Cardiac muscle cell (in vitro differentiated cells and primary cell): Measurements from ENCODE around the gene IPP. TPM values are rescaled to one million over a fixed set of nuclear protein-coding genes. Genes with fewer than 3 reads are reported as not detected.
"Not testable (repeated sequence)": the region's sequence is repeated elsewhere in the genome, so short reads cannot be mapped to it uniquely, and the experiment has no call there.

Experiments
- DNase-seq, 2 donors: peaks; one replicate each; pipeline versions ENCODE4 v3.0.0 to v3.0.0-alpha.2; 2010 to 2017; ENCODE audit warnings: low read depth in 1 of 2, low spot score in 1 of 2
- H3K27ac ChIP-seq: fragments of 200-600 bp; sonication (generic); 2 replicates; pipeline ENCODE4 v1.5.1; 2016
- H3K27me3 ChIP-seq: fragments of 200-600 bp; sonication (generic); 2 replicates; pipeline ENCODE4 v1.6.0; 2016; ENCODE audit warnings: control low read depth
- H3K36me3 ChIP-seq: fragments of 200-600 bp; sonication (generic); 2 replicates; pipeline ENCODE4 v1.5.1; 2016; ENCODE audit warnings: control low read depth
- H3K4me1 ChIP-seq: fragments of 200-600 bp; sonication (generic); 2 replicates; pipeline ENCODE4 v1.8.1; 2017; ENCODE audit warnings: low read depth, mild to moderate bottlenecking, mixed run types
- H3K4me3 ChIP-seq: fragments of 200-600 bp; sonication (generic); 2 replicates; pipeline ENCODE4 v1.5.1; 2016; ENCODE audit warnings: mild to moderate bottlenecking
- H3K9me3 ChIP-seq: fragments of 200-600 bp; sonication (generic); 2 replicates; pipeline ENCODE4 v1.5.1; 2017; ENCODE audit warnings: low read depth, mild to moderate bottlenecking, control low read depth
- polyA plus RNA-seq: library from polyadenylated mRNA; unstranded; fragments of >200 nt; fragmentation: Nextera tagmentation; extraction: Ambion mirVana; gene quantifications from 2 replicates; pipeline ENCODE4 v1.2.1, GENCODE V29; 2016
- total RNA-seq: library from RNA; depleted of rRNA; stranded (reverse); fragments of >200 nt; gene quantifications from 2 replicates; pipeline ENCODE4 v1.2.3, GENCODE V29; 2016
- TF ChIP-seq, protein P1 (sequence below): IDR thresholded peaks from 2 replicates; pipeline ENCODE4 v1.5.1; 2012; ENCODE audit warnings: low read depth, mild to moderate bottlenecking, low read length

IPP gene
- total and polyA plus RNA-seq, 2 experiments from 2014 or later, result 7.3 to 12.1 TPM

DNA sequence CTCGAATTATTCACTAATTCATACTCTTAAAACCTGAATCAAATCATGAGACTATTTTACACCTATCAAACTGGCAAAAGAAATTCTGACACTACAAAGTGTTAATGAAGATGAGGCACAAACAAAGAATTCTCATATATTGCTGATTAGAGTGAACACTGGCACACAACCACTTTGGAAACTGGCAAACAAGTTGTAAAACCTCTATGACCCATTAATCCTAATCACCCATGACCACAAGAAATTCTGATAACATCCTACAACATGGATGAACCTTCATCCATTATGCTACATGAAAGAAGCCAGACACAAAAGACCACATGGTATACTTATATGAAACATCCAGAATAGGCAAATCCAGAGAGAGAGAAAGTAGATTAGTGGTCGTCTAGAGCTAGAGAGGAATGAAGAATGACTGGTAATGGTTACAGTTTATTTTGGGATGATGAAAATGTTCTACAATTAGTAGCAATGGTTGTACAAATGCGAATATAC, 72.7 kb downstream of the IPP start:
- TF ChIP-seq, protein P1, sequence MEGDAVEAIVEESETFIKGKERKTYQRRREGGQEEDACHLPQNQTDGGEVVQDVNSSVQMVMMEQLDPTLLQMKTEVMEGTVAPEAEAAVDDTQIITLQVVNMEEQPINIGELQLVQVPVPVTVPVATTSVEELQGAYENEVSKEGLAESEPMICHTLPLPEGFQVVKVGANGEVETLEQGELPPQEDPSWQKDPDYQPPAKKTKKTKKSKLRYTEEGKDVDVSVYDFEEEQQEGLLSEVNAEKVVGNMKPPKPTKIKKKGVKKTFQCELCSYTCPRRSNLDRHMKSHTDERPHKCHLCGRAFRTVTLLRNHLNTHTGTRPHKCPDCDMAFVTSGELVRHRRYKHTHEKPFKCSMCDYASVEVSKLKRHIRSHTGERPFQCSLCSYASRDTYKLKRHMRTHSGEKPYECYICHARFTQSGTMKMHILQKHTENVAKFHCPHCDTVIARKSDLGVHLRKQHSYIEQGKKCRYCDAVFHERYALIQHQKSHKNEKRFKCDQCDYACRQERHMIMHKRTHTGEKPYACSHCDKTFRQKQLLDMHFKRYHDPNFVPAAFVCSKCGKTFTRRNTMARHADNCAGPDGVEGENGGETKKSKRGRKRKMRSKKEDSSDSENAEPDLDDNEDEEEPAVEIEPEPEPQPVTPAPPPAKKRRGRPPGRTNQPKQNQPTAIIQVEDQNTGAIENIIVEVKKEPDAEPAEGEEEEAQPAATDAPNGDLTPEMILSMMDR, result no peak
- Histone ChIP-seq H3K36me3 (no peaks in the 10 kb centered on the region), H3K4me1 (peaks cover 44% of the 10 kb centered on the region), H3K27me3 (no peaks in the 10 kb centered on the region), H3K27ac (no peak overlapping the region), H3K9me3 (no peaks in the 10 kb centered on the region), H3K4me3 (no peak overlapping the region)
- no peak for DNase-seq

DNA sequence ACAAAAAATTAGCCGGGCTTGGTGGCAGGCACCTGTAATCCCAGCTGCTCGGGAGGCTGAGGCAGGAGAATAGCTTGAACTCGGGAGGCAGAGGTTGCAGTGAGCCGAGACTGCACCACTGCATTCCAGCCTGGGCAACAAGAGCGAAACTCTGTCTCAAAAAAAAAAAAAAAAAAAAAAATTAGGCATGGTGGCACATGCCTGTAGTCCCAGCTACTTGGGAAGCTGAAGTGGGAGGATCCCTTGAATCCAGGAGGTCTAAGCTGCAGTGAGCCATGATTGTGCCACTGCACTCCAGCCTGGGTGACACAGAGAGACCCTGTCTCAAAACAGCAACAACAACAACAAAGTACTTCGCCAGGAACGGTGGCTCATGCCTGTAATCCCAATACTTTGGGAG, 73.9 kb downstream of the IPP start:
- not testable (repeated sequence) for H3K36me3 ChIP-seq, H3K9me3 ChIP-seq, DNase-seq, H3K4me3 ChIP-seq, H3K27ac ChIP-seq, H3K27me3 ChIP-seq
- H3K4me1 ChIP-seq, result peaks cover 34% of the 10 kb centered on the region

DNA sequence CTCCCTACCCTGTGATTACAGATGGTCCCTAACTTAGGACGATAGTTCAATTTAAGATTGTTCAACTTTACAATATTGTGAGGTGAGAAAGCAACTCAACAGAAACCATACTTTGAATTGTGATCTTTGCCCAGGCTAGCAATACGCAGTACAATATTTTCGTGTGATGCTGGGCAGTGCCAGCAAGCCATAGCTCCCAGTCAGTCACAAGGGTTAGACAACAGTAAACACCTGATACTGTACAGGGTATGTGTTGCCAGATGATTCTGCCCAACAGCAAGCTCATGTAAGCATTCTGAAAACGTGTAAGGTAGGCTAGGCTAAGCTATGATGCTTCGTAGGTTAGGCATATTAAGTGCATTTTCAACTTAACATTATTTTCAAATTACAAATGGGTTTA, 76.0 kb downstream of the IPP start:
- Histone ChIP-seq H3K27ac (no peak overlapping the region), H3K27me3 (no peaks in the 10 kb centered on the region), H3K4me1 (peaks cover 17% of the 10 kb centered on the region), H3K9me3 (no peaks in the 10 kb centered on the region), H3K4me3 (no peak overlapping the region), H3K36me3 (no peaks in the 10 kb centered on the region)
- TF ChIP-seq, protein P1, result no peak
- DNase-seq, result no peak

DNA sequence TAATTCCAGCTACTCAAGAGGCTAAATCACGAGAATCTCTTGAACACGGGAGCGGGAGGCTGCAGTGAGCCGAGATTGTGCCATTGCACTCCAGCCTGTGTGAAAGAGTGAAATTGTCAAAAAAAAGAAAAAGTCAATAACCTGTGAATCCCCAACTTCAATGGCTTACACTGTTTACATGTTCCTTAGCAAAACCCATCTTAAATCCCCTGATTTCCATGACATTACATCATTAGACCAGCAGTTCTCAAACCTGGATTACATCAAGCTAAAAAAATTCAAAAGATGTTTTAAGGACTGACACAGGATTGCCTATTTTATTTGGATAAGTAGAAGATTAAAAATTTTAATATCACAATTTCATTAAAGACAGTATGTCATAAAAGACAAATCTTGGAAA, 76.5 kb downstream of the IPP start:
- no peak for DNase-seq
- Histone ChIP-seq H3K4me1 (peaks cover 12% of the 10 kb centered on the region), H3K4me3 (no peak overlapping the region), H3K36me3 (no peaks in the 10 kb centered on the region), H3K27me3 (no peaks in the 10 kb centered on the region), H3K27ac (no peak overlapping the region), H3K9me3 (no peaks in the 10 kb centered on the region)
- TF ChIP-seq, protein P1, result no peak

DNA sequence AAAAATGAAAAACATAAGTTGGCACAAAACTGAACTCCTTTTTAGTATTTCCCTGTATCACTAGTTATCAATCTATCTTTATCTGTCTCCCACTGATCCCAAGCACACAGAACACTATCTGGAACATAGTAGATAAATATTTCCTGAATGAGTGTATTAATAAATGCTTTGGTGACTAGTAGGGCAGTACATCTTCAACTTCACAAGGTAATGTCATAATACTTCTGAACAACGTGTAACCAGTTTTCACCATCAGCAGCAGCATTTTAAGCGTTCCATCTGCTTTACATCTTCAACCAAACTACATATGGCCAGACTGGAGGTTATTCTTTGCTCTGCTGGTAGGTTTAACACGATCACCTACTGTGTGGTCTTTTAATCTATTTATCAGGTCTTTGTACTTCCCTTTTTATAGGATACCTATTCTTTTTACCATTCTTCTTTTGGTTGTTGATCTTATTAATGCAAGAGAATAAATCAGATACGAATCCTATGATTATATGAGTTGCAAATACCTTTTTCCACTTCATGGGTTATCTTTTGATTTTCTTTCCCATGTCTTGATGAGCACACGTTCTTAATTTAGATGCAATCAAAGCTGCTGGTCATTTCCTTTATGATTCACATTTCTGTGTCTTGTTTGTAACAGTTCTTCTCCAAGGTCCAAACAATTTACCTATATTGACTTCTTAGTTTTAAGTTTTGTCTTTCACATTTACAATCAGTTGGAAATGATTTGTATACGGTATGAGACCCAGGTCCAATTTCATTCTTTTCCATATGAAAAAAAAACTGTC, 80.4 kb downstream of the IPP start:
- no peaks in the 10 kb centered on the region for H3K36me3 ChIP-seq
- H3K4me1 ChIP-seq, result peaks cover 14% of the 10 kb centered on the region
- H3K27me3 ChIP-seq, result no peaks in the 10 kb centered on the region
- no peak for DNase-seq
- H3K9me3 ChIP-seq, result no peaks in the 10 kb centered on the region
- no peak overlapping the region for H3K27ac ChIP-seq
- H3K4me3 ChIP-seq, result no peak overlapping the region
- TF ChIP-seq, protein P1, result no peak

DNA sequence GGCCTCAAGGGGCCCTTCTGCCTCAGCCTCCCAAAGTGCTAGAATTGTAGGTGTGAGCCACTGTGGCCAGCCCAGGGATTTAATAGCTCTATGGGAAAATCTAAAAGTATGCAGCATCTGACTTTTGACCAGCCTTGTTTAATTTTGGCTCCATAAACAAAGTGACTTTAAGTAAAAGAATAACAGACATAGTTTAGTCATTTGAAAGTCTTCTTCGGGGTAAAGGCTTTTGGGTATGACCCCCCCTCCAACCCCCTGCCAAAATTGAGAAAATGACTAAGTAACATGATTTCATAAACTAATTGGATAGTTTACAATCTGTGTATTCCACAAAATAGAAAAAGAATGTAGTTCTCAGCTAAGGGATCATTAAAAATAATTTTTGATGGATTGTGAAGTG, 81.1 kb downstream of the IPP start:
- H3K4me3 ChIP-seq, result no peak overlapping the region
- TF ChIP-seq, protein P1, result no peak
- H3K27ac ChIP-seq, result no peak overlapping the region
- H3K36me3 ChIP-seq, result no peaks in the 10 kb centered on the region
- no peaks in the 10 kb centered on the region for H3K27me3 ChIP-seq
- H3K4me1 ChIP-seq, result peaks cover 14% of the 10 kb centered on the region
- no peak for DNase-seq
- no peaks in the 10 kb centered on the region for H3K9me3 ChIP-seq
